ENCODE results near the gene XKR3. TPM values are rescaled to one million over a fixed set of nuclear protein-coding genes. Genes with fewer than 3 reads are reported as not detected.
A peak's percentile ranks its signal among the peaks of the same experiment; 100 is the strongest.

The XKR3 gene
- total RNA-seq, 1 experiment from 2014 or later = not detected

DNA sequence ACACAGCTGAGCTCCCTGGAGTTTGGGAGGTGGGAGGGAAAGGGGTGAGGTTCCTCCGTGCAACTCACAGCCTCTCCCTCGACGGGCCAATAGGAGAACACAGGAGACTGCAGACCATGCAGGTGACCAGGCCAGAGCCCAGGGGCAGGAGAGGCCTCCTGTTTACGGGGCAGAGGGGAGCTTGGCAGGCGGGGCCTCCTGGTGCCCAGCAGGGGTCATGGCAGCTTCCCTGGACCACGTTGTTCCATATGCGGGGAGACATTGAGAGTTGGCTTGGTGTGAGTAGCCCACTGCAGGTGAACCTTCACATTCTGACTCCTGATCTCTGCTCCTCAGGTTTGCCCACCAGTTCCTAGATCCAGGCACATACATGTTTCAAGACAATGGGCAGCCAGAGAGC, 19.3 kb upstream of the XKR3 start:
- no peak overlapping the region for H3K23ac ChIP-seq (ENCODE audit: insufficient read length, low read depth, low read length)
- H2BK120ac ChIP-seq (ENCODE audit: low read depth, low read length, poor library complexity, severe bottlenecking) = no peak overlapping the region
- H2AFZ ChIP-seq (ENCODE audit: low read length) = no peak overlapping the region
- no peaks in the 10 kb centered on the region for H3K4me1 ChIP-seq (ENCODE audit: insufficient read depth, low read length)
- no peak overlapping the region for H3K14ac ChIP-seq (ENCODE audit: insufficient read depth, low read length)
- H3K27me3 ChIP-seq (ENCODE audit: insufficient read depth, low read length) = no peaks in the 10 kb centered on the region
- H4K91ac ChIP-seq (ENCODE audit: insufficient read length, low read depth, low read length) = no peak overlapping the region
- Mint-ChIP-seq H3K27me3 (ENCODE audit: low read depth) (peaks cover 2% of the 10 kb centered on the region), H3K9me3 (peaks cover 69 to 76% of the 10 kb centered on the region in 2 experiments), H3K4me3 (no peak overlapping the region), H3K27ac (peak overlapping the region in 1 of 3 experiments; percentile 25; a peak in 1 of 7 replicates), H3K4me1 (no peaks in the 10 kb centered on the region), H3K36me3 (ENCODE audit: insufficient read depth in 1 of 3, low read depth in 3 of 3) (peaks cover 0 to 11% (median 4%) of the 10 kb centered on the region in 3 experiments; a peak in 3 of 7 replicates)
- no peak overlapping the region for H3K4me2 ChIP-seq (ENCODE audit: insufficient read depth, insufficient read length, low read length)
- H2BK15ac ChIP-seq (ENCODE audit: low read depth, low read length) = no peak overlapping the region
- H4K20me1 ChIP-seq (ENCODE audit: control insufficient read depth, insufficient read depth, insufficient read length) = no peaks in the 10 kb centered on the region
- TF ChIP-seq, protein P1, sequence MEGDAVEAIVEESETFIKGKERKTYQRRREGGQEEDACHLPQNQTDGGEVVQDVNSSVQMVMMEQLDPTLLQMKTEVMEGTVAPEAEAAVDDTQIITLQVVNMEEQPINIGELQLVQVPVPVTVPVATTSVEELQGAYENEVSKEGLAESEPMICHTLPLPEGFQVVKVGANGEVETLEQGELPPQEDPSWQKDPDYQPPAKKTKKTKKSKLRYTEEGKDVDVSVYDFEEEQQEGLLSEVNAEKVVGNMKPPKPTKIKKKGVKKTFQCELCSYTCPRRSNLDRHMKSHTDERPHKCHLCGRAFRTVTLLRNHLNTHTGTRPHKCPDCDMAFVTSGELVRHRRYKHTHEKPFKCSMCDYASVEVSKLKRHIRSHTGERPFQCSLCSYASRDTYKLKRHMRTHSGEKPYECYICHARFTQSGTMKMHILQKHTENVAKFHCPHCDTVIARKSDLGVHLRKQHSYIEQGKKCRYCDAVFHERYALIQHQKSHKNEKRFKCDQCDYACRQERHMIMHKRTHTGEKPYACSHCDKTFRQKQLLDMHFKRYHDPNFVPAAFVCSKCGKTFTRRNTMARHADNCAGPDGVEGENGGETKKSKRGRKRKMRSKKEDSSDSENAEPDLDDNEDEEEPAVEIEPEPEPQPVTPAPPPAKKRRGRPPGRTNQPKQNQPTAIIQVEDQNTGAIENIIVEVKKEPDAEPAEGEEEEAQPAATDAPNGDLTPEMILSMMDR (conservative IDR thresholded peaks at IDR 0.05) = no peak
- WGBS (ENCODE audit: extremely low coverage, insufficient read length, low lambda C conversion rate) = no CpG with 5 or more reads among the region's 7 CpGs
- no peak overlapping the region for H2BK12ac ChIP-seq (ENCODE audit: insufficient read length, low read depth, low read length)
- no peaks in the 10 kb centered on the region for H3K79me2 ChIP-seq (ENCODE audit: insufficient read depth, low read length)
- H3K4ac ChIP-seq (ENCODE audit: low read depth, low read length) = no peak overlapping the region
- H2BK20ac ChIP-seq (ENCODE audit: low read depth, low read length, poor library complexity, severe bottlenecking) = no peak overlapping the region
- H3K79me1 ChIP-seq (ENCODE audit: insufficient read depth, low read depth, low read length, poor library complexity, severe bottlenecking) = no peaks in the 10 kb centered on the region
- H3K18ac ChIP-seq (ENCODE audit: insufficient read length, low read depth, low read length) = no peak overlapping the region
- no peak overlapping the region for H3K9ac ChIP-seq (ENCODE audit: extremely low read depth, insufficient read length, low read length)
- no peak overlapping the region for H3T11ph ChIP-seq (ENCODE audit: low read length)
- H4K5ac ChIP-seq (ENCODE audit: insufficient read length, low read depth, low read length) = no peak overlapping the region
- no peaks in the 10 kb centered on the region for H3K23me2 ChIP-seq (ENCODE audit: insufficient read length, low read depth, low read length, poor library complexity, severe bottlenecking)
- no peak for DNase-seq
- H2AK5ac ChIP-seq (ENCODE audit: insufficient read length, low read length) = no peak overlapping the region
- peaks cover 9% of the 10 kb centered on the region for H3K9me3 ChIP-seq (ENCODE audit: control insufficient read depth, low read depth, low read length)
- no peak overlapping the region for H3K27ac ChIP-seq (ENCODE audit: insufficient read length, low read depth, low read length)
- H2BK5ac ChIP-seq (ENCODE audit: insufficient read length, low read length) = no peak overlapping the region
- no peak overlapping the region for H4K8ac ChIP-seq (replicated peaks; ENCODE audit: insufficient read length, low read depth, low read length)
- H3K56ac ChIP-seq (ENCODE audit: insufficient read length, low read depth, low read length) = no peak overlapping the region

All from H9 (cell line).